ENCODE data around the gene NKIRAS2.
"Not testable (repeated sequence)": the region's sequence is repeated elsewhere in the genome, so short reads cannot be mapped to it uniquely, and the experiment has no call there.

Gene NKIRAS2

DNA sequence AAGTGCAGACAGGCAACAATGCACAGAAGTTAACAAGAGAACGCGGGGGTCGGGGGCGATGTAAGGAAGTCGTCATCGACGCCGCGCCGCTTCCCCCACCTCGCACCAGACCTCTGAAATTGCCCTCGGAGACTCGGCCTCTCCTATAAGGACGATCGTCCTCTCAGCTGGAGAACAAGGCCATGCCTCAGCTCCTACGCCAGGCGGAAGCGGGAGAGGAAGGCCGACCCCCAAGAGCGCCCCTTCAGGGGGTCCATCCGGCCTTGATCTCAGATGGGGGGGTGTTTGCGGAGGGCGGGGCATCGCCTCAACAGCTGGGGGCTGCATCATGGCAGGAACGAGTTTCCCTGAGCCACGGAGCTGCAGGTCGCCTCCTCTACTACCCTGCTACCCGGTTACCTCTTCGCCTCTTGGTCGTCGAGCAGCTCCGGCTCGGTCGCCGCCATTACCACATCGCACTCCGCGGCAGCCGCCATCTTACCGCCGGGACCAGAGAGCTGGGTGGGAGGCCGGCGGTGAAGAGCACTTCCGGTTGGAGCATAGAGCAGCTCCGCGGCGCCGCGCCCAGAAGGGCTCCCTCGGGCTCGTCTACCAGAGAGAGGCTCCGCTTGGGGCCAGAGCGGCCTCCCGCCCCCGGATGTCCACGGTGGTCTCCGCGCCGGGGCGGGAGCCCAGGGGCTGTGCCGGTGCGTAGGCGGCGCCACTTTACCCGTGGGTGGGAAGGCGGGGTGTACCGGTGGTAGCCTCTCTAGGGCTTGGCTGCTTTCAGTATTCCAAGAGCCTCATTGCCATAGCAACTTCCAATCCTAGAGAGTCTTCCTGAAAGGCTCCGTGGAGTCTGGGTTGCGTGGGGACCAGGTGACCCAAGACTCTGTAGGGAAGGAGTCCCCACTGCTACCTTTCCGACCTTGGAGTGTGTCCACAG is 2.7 kb upstream of the NKIRAS2 start, which contains the start of gene DNAJC7:
DNAJC7 (minus strand) TSS at position 499 of the 925 bp plus-strand sequence; CDS start at position 476, 23 bp downstream.
- peaks cover 14 to 48% of the 10 kb centered on the region in 2 donors for H3K4me1 ChIP-seq (ENCODE audit: control insufficient read depth in 1 of 2, insufficient read depth in 2 of 2, low read length in 2 of 2)

DNA sequence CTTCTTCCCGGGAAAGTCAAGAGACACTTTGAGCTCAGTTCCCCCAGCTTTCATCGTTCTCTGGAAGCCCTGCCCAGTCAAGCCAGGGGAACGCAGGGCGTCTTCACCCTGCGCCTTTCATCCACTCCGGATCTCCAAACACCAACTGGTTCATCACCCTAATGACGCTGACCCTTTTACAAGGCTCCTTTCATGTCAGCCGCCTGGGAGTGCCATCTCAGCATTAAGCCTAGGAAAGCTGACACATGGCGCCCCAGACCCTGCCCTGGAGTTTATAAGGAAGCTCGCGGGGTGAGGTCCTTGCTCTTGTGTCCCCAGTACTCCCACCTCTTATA is 2.1 kb upstream of the NKIRAS2 start:
- no peaks in the 10 kb centered on the region for H3K9me3 ChIP-seq (ENCODE audit: control insufficient read depth in 1 of 2, low read length in 2 of 2)
- H3K4me1 ChIP-seq (ENCODE audit: control insufficient read depth in 1 of 2, insufficient read depth in 2 of 2, low read length in 2 of 2), result peaks cover 14 to 45% of the 10 kb centered on the region in 2 donors
- peak overlapping the region; percentile 97 for H3K27ac ChIP-seq (ENCODE audit: low read length)
- no peaks in the 10 kb centered on the region for H3K27me3 ChIP-seq (ENCODE audit: low read depth, low read length)
- H3K4me3 ChIP-seq (ENCODE audit: low read depth in 1 of 2, low read length in 2 of 2), result peak overlapping the region; percentile 82 to 99
- peaks cover 7% of the 10 kb centered on the region in 2 donors for H3K36me3 ChIP-seq (ENCODE audit: control insufficient read depth in 1 of 2, insufficient read depth in 2 of 2, low read length in 2 of 2)

More for the DNA sequence above, 2.7 kb upstream of the NKIRAS2 start, which contains the start of gene DNAJC7:
- H3K27me3 ChIP-seq (ENCODE audit: low read depth, low read length), result no peaks in the 10 kb centered on the region
- peaks cover under 1 to 2% of the 10 kb centered on the region in 2 donors for H3K36me3 ChIP-seq (ENCODE audit: control insufficient read depth in 1 of 2, insufficient read depth in 2 of 2, low read length in 2 of 2)
- H3K27ac ChIP-seq (ENCODE audit: low read length), result peak within 1 kb of the TSS; percentile 97
- H3K4me3 ChIP-seq (ENCODE audit: low read depth in 1 of 2, low read length in 2 of 2), result peak within 1 kb of the TSS; percentile 82 to 99
- no peaks in the 10 kb centered on the region for H3K9me3 ChIP-seq (ENCODE audit: control insufficient read depth in 1 of 2, low read length in 2 of 2)

DNA sequence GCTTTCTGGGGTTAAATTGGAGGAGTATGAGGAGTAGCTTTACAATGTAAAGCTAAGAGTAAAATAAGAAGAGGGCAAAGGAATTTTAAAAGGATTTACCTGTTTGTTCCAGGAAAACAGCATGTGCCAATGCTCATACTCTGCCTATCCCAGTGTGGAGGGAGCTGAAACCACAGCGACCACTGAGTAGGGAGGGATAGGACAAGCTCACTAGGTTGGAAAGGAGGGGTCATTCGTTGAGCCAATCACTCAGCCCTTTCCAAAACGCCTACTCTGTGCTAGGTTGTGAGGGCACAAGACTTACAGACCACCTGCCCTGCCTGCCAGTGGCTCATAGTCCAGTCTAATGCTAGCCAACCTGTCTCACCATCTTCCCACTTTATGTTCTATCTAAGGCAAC is 1.6 kb upstream of the NKIRAS2 start:
- Histone ChIP-seq H3K4me3 (ENCODE audit: low read depth in 1 of 2, low read length in 2 of 2) (peak overlapping the region; percentile 82 to 99), H3K36me3 (ENCODE audit: control insufficient read depth in 1 of 2, insufficient read depth in 2 of 2, low read length in 2 of 2) (peaks cover 10 to 12% of the 10 kb centered on the region in 2 donors), H3K27me3 (ENCODE audit: low read depth, low read length) (no peaks in the 10 kb centered on the region), H3K27ac (ENCODE audit: low read length) (peak overlapping the region; percentile 97), H3K4me1 (ENCODE audit: control insufficient read depth in 1 of 2, insufficient read depth in 2 of 2, low read length in 2 of 2) (peaks cover 14 to 40% of the 10 kb centered on the region in 2 donors), H3K9me3 (ENCODE audit: control insufficient read depth in 1 of 2, low read length in 2 of 2) (no peaks in the 10 kb centered on the region)

DNA sequence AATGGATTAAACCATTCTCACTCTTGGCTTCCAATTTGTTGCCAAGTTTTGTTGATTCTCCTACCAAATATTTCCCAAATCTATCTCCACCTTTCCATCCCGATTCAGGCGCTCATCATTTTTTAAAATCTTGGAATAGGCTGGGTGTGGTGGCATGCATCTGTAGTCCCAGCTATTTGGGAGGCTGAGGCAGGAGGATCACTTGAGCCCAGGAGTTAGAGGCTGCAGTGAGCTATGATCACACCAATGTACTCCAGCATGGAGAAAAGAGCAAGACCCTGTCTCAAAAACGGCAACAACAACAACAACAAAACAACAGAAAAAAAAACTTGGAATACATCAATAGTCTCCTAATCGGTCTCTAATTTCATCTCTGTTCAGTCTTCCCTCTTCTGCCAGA is 902 bp upstream of the NKIRAS2 start:
- no peak overlapping the region for H3K4me3 ChIP-seq (ENCODE audit: low read depth in 1 of 2, low read length in 2 of 2)
- no peak overlapping the region for H3K27ac ChIP-seq (ENCODE audit: low read length)

DNA sequence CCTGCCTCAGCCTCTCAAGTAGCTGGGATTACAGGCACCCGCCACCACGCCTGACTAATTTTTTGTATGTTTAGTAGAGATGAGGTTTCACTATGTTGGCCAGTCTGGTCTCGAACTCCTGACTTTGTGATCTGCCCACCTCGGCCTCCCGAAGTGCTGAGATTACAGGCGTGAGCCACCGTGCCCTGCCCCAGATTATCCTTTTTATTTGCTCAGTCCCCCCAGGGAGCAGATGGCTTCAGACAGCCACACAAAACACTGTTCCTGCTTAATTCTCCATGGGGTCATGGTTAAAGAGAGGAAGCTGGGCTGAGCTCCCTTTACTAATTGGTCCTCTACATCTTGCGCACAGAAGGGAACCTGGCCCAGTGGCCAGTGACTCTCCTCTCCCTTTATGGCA is 955 bp downstream of the NKIRAS2 start:
- Histone ChIP-seq H3K36me3 (ENCODE audit: control insufficient read depth in 1 of 2, insufficient read depth in 2 of 2, low read length in 2 of 2) (peaks cover 19 to 24% of the 10 kb centered on the region in 2 donors), H3K4me3 (ENCODE audit: low read depth in 1 of 2, low read length in 2 of 2) (peak overlapping the region; percentile 89 to 94), H3K4me1 (ENCODE audit: control insufficient read depth in 1 of 2, insufficient read depth in 2 of 2, low read length in 2 of 2) (peaks cover 13 to 34% of the 10 kb centered on the region in 2 donors)
- H3K9me3 ChIP-seq (ENCODE audit: control insufficient read depth in 1 of 2, low read length in 2 of 2); H3K27ac ChIP-seq (ENCODE audit: low read length); H3K27me3 ChIP-seq (ENCODE audit: low read depth, low read length): not testable (repeated sequence)

More for the DNA sequence above, 902 bp upstream of the NKIRAS2 start:
- H3K27me3 ChIP-seq (ENCODE audit: low read depth, low read length), result no peaks in the 10 kb centered on the region
- H3K9me3 ChIP-seq (ENCODE audit: control insufficient read depth in 1 of 2, low read length in 2 of 2), result no peaks in the 10 kb centered on the region
- H3K4me1 ChIP-seq (ENCODE audit: control insufficient read depth in 1 of 2, insufficient read depth in 2 of 2, low read length in 2 of 2), result peaks cover 14 to 35% of the 10 kb centered on the region in 2 donors
- H3K36me3 ChIP-seq (ENCODE audit: control insufficient read depth in 1 of 2, insufficient read depth in 2 of 2, low read length in 2 of 2), result peaks cover 17 to 18% of the 10 kb centered on the region in 2 donors

DNA sequence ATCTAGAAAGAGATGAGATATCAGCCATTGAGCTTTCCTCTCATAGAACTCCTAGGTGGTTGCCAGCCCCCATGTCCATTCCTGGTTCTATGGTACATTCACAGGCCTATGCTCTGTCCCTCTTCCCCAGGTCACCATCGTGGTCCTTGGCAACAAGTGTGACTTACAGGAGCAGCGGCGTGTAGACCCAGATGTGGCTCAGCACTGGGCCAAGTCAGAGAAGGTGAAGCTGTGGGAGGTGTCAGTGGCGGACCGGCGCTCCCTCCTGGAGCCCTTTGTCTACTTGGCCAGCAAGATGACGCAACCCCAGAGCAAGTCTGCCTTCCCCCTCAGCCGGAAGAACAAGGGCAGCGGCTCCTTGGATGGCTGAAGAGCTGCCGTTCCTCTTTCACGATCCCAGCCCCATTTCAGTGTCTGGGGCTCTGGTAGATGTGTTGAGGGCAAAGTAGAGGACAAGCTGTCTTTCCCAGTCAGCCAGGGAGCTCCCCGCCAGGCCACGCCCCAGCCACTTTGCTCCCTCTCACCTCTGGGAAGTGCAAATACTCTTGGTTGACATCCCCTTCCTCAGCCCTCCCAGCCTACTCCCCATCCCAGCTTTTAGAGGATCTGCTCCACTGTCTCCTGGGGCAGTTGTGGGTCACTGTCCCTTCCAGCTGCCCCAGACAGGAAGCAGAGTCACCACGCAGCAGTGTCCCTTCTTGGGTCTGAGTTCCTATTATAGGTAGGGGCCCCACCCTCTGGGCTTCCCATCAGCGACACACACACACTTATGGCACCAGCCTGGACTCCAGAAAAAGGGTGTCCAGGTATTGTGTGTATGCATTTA is 3.8 kb downstream of the NKIRAS2 start:
- peak overlapping the region; percentile 14 for H3K27ac ChIP-seq (ENCODE audit: low read length)
- H3K9me3 ChIP-seq (ENCODE audit: control insufficient read depth in 1 of 2, low read length in 2 of 2), result no peaks in the 10 kb centered on the region
- no peaks in the 10 kb centered on the region for H3K27me3 ChIP-seq (ENCODE audit: low read depth, low read length)
- H3K4me3 ChIP-seq (ENCODE audit: low read depth in 1 of 2, low read length in 2 of 2), result no peak overlapping the region
- peaks cover 7 to 28% of the 10 kb centered on the region in 2 donors for H3K4me1 ChIP-seq (ENCODE audit: control insufficient read depth in 1 of 2, insufficient read depth in 2 of 2, low read length in 2 of 2)
- peaks cover 19 to 24% of the 10 kb centered on the region in 2 donors for H3K36me3 ChIP-seq (ENCODE audit: control insufficient read depth in 1 of 2, insufficient read depth in 2 of 2, low read length in 2 of 2)

DNA sequence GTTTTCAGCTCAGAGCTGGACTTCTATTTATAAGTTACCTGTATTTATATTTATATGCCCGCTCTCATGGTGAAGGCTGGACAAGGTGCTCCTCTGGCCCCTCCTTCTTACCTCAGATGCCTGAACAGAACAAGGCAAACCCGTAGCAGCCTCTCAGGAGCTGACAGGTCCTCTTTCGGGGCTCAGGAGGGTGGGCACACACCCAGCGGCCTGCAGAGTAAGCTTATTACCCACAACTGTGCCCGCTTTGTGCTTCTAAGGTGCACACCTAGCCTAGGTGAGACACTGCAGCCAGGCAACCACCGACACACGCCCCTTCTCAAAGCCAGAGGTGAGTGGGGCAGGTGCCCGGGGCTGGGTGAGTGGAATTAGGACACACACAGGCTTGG is 5.3 kb downstream of the NKIRAS2 start:
- H3K4me1 ChIP-seq (ENCODE audit: control insufficient read depth in 1 of 2, insufficient read depth in 2 of 2, low read length in 2 of 2), result peaks cover 7 to 28% of the 10 kb centered on the region in 2 donors
- H3K27me3 ChIP-seq (ENCODE audit: low read depth, low read length), result no peaks in the 10 kb centered on the region
- H3K27ac ChIP-seq (ENCODE audit: low read length), result no peak overlapping the region
- H3K9me3 ChIP-seq (ENCODE audit: control insufficient read depth in 1 of 2, low read length in 2 of 2), result no peaks in the 10 kb centered on the region
- peaks cover 19 to 24% of the 10 kb centered on the region in 2 donors for H3K36me3 ChIP-seq (ENCODE audit: control insufficient read depth in 1 of 2, insufficient read depth in 2 of 2, low read length in 2 of 2)
- H3K4me3 ChIP-seq (ENCODE audit: low read depth in 1 of 2, low read length in 2 of 2), result no peak overlapping the region

DNA sequence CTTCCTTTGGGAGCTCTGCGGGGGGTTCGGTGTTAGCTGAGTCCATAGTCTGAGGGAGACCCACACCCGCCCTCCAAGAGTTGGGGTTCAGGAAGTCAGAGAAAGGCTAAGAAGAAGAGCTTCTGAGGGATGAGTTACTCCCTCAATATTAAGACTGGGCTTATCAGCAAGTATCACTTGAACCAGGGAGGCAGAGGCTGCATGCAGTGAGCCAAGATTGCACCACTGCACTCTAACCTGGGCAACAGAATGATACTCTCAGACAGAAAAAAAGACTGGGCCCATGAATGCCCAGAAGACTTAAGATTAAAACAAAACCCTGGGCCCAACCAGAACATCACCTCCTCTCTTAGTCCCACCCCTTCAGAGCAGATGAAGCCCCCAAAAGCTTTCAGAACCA is 6.0 kb downstream of the NKIRAS2 start:
- no peak overlapping the region for H3K4me3 ChIP-seq (ENCODE audit: low read depth in 1 of 2, low read length in 2 of 2)

DNA sequence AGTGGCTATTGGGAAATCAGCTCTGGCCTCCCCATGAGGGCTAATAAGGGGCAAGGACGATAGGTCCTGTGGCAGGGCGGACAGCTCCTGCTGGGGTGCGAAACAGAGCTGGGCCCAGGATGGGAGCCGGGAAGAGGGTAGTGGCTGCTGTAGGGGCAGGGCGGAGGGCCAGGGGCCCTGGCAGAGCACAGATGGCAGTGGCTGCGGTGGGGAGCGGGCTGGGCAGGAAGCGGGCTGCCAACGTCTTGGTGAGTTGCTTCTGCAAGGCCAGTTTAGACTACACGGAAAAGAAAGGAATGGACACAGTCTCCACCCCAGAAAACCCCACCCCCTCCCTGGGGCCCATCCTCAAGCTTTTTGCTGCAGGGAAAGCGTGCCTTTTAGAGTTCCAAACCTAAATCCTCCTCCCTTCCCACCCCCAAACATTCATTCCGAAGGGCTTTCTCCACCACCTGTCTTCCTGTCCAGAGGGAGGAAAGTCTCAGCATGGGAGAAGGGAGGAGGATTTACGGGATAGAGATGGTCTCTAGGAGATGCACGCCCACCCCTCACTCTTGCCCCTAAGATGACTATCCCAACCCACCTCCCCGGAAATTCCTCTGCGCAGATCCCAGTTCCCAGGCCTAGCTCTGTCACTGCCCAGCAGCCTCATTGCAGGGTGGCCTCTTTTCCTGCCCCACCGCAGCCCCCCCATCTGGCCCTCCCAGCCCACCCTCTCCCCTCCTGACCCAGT is 7.1 kb downstream of the NKIRAS2 start:
- Histone ChIP-seq H3K9me3 (ENCODE audit: control insufficient read depth in 1 of 2, low read length in 2 of 2) (no peaks in the 10 kb centered on the region), H3K36me3 (ENCODE audit: control insufficient read depth in 1 of 2, insufficient read depth in 2 of 2, low read length in 2 of 2) (peaks cover 19 to 24% of the 10 kb centered on the region in 2 donors), H3K4me3 (ENCODE audit: low read depth in 1 of 2, low read length in 2 of 2) (no peak overlapping the region), H3K4me1 (ENCODE audit: control insufficient read depth in 1 of 2, insufficient read depth in 2 of 2, low read length in 2 of 2) (peaks cover 0 to 16% of the 10 kb centered on the region in 2 donors), H3K27me3 (ENCODE audit: low read depth, low read length) (no peaks in the 10 kb centered on the region), H3K27ac (ENCODE audit: low read length) (no peak overlapping the region)

More for the DNA sequence above, 6.0 kb downstream of the NKIRAS2 start:
- no peaks in the 10 kb centered on the region for H3K27me3 ChIP-seq (ENCODE audit: low read depth, low read length)
- H3K27ac ChIP-seq (ENCODE audit: low read length), result no peak overlapping the region
- H3K36me3 ChIP-seq (ENCODE audit: control insufficient read depth in 1 of 2, insufficient read depth in 2 of 2, low read length in 2 of 2), result peaks cover 19 to 24% of the 10 kb centered on the region in 2 donors
- no peaks in the 10 kb centered on the region for H3K9me3 ChIP-seq (ENCODE audit: control insufficient read depth in 1 of 2, low read length in 2 of 2)
- peaks cover 6 to 21% of the 10 kb centered on the region in 2 donors for H3K4me1 ChIP-seq (ENCODE audit: control insufficient read depth in 1 of 2, insufficient read depth in 2 of 2, low read length in 2 of 2)

DNA sequence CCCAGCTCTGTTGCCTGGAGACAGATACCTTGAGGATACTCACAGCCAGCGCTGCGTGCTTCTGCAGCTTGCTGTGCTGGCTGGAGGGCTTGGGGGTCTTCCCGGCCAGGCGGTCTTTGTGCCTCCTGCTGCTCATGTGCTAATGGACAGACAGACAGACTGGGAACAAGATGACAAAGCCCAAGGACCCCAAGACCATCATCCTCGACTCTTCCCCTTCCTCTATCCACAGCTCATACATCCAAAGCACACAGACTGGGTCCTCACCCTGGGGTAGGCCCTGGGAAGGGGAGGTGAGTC is 7.7 kb downstream of the NKIRAS2 start:
- Histone ChIP-seq H3K27me3 (ENCODE audit: low read depth, low read length) (no peaks in the 10 kb centered on the region), H3K4me1 (ENCODE audit: control insufficient read depth in 1 of 2, insufficient read depth in 2 of 2, low read length in 2 of 2) (peaks cover 0 to 16% of the 10 kb centered on the region in 2 donors), H3K36me3 (ENCODE audit: control insufficient read depth in 1 of 2, insufficient read depth in 2 of 2, low read length in 2 of 2) (peaks cover 15 to 20% of the 10 kb centered on the region in 2 donors), H3K9me3 (ENCODE audit: control insufficient read depth in 1 of 2, low read length in 2 of 2) (no peaks in the 10 kb centered on the region), H3K27ac (ENCODE audit: low read length) (no peak overlapping the region), H3K4me3 (ENCODE audit: low read depth in 1 of 2, low read length in 2 of 2) (no peak overlapping the region)

Data from muscle layer of duodenum (tissue), 2 donors.